DOHH2 (cell line): ENCODE data around the gene SLC8A1.

Experiments
- H3F3A ChIP-seq: fragments of 200-600 bp; sonication (generic), shearing (Covaris generic); 2 replicates; pipeline ENCODE4 v1.6.0; 2016; ENCODE audit warnings: antibody characterized with exemption, mild to moderate bottlenecking; ENCODE audit not compliant: control insufficient read depth, insufficient read depth
- H3K27ac ChIP-seq: fragments of 200-600 bp; sonication (generic); 2 replicates; pipeline ENCODE4 v1.5.1; 2014; ENCODE audit warnings: low read depth, mild to moderate bottlenecking, low read length, moderate library complexity
- H3K27me3 ChIP-seq: fragments of 200-600 bp; sonication (generic); 2 replicates; pipeline ENCODE4 v1.6.1; 2014; ENCODE audit warnings: mild to moderate bottlenecking, low read length, mixed read lengths; ENCODE audit not compliant: control insufficient read depth
- H3K36me3 ChIP-seq: fragments of 200-600 bp; sonication (generic); 2 replicates; pipeline ENCODE4 v1.6.1; 2014; ENCODE audit warnings: mild to moderate bottlenecking, low read length, moderate library complexity, mixed read lengths; ENCODE audit not compliant: control insufficient read depth
- H3K4me1 ChIP-seq: fragments of 200-600 bp; sonication (generic); 2 replicates; pipeline ENCODE4 v1.6.1; 2014; ENCODE audit warnings: mild to moderate bottlenecking, low read length, mixed read lengths; ENCODE audit not compliant: control insufficient read depth
- H3K4me2 ChIP-seq: fragments of 200-600 bp; sonication (generic); 2 replicates; pipeline ENCODE4 v1.6.0; 2014; ENCODE audit warnings: mild to moderate bottlenecking, low read length, moderate library complexity
- H3K4me3 ChIP-seq: fragments of 200-600 bp; sonication (generic); 2 replicates; pipeline ENCODE4 v1.5.1; 2014; ENCODE audit warnings: mild to moderate bottlenecking, low read length, mixed read lengths
- H3K79me2 ChIP-seq: fragments of 200-600 bp; sonication (generic); 2 replicates; pipeline ENCODE4 v1.6.1; 2014; ENCODE audit warnings: mild to moderate bottlenecking, low read length, mixed read lengths; ENCODE audit not compliant: control insufficient read depth
- H3K9me2 ChIP-seq: fragments of 200-600 bp; sonication (generic); replicated peaks from 2 replicates; pipeline ENCODE4 v1.6.1; 2014; ENCODE audit warnings: mild to moderate bottlenecking, low read length, mixed read lengths; ENCODE audit not compliant: control insufficient read depth
- H3K9me3 ChIP-seq: fragments of 200-600 bp; sonication (generic); 2 replicates; pipeline ENCODE4 v1.6.1; 2014; ENCODE audit warnings: antibody characterized with exemption, low read length, mixed read lengths; ENCODE audit not compliant: control insufficient read depth, insufficient read depth
- H4K20me1 ChIP-seq: fragments of 200-600 bp; sonication (generic); 2 replicates; pipeline ENCODE4 v1.6.0; 2014; ENCODE audit warnings: low read depth, mild to moderate bottlenecking, antibody characterized with exemption, low read length, moderate library complexity; ENCODE audit not compliant: control insufficient read depth, insufficient read depth
- EZH2phosphoT487 ChIP-seq: fragments of 200-600 bp; sonication (generic); IDR thresholded peaks from 2 replicates; pipeline ENCODE4 v1.6.1; 2017; ENCODE audit warnings: borderline replicate concordance, mild to moderate bottlenecking, antibody characterized with exemption, low read length, moderate library complexity, mixed read lengths
- TF ChIP-seq, protein P1 (sequence below): fragments of 200-600 bp; sonication (generic); IDR thresholded peaks from one replicate; pipeline ENCODE4 v1.5.1; 2014; ENCODE audit warnings: antibody characterized with exemption, mild to moderate bottlenecking, low read depth, low read length; ENCODE audit not compliant: poor library complexity, severe bottlenecking

SLC8A1 gene

DNA sequence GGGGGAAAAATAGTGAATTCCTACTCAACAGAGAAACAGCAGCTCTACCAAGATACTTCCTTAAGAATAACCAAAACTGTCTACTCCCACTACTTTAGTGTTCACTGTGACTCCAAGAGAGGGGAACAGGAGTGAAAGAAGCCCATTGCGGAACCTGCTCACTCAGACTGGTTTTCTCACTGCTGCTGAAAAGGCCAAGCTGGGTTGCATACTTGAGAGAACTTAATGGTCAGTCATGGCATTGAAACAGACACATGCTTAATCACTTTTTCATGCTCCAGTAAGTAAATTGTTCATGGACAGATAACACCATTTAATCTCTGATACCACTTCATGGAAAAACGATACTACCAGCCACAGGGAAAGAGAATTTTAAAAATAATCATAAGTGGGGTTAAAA lies 35.7 kb upstream of the SLC8A1 start:
- Histone ChIP-seq H3K9me2 (no peaks in the 10 kb centered on the region), H3K79me2 (no peaks in the 10 kb centered on the region), H3K27ac (no peak overlapping the region), H4K20me1 (no peaks in the 10 kb centered on the region), H3K9me3 (no peaks in the 10 kb centered on the region), H3K4me1 (peaks cover 23% of the 10 kb centered on the region), H3K4me2 (no peak overlapping the region), H3K27me3 (no peaks in the 10 kb centered on the region), H3K36me3 (no peaks in the 10 kb centered on the region), H3F3A (no peaks in the 10 kb centered on the region), H3K4me3 (no peak overlapping the region)
- TF ChIP-seq, protein P1, sequence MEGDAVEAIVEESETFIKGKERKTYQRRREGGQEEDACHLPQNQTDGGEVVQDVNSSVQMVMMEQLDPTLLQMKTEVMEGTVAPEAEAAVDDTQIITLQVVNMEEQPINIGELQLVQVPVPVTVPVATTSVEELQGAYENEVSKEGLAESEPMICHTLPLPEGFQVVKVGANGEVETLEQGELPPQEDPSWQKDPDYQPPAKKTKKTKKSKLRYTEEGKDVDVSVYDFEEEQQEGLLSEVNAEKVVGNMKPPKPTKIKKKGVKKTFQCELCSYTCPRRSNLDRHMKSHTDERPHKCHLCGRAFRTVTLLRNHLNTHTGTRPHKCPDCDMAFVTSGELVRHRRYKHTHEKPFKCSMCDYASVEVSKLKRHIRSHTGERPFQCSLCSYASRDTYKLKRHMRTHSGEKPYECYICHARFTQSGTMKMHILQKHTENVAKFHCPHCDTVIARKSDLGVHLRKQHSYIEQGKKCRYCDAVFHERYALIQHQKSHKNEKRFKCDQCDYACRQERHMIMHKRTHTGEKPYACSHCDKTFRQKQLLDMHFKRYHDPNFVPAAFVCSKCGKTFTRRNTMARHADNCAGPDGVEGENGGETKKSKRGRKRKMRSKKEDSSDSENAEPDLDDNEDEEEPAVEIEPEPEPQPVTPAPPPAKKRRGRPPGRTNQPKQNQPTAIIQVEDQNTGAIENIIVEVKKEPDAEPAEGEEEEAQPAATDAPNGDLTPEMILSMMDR, result no peak
- TF ChIP-seq EZH2phosphoT487, result no peak

DNA sequence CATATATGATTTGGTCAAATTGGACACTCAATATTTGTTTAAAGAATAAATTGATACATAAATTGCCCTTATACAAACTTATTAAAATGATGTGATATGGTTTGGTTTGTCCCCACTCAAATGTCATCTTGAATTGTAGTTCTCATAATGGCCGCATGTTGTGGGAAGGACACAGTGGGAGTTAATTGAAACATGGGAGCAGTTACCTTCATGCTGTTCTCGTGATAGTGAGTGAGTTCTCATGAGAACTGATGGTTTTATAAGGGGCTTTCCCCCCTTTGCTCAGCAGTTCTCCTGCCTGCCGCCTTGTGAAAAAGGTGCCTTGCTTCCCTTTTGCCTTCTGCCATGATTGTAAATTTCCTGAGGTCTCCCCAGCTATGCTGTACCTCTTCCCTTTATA lies 34.0 kb upstream of the SLC8A1 start:
- H3K79me2 ChIP-seq, result no peaks in the 10 kb centered on the region
- H3K9me3 ChIP-seq, result no peaks in the 10 kb centered on the region
- H4K20me1 ChIP-seq, result no peaks in the 10 kb centered on the region
- H3F3A ChIP-seq, result no peaks in the 10 kb centered on the region
- H3K27ac ChIP-seq, result no peak overlapping the region
- H3K4me2 ChIP-seq, result no peak overlapping the region
- H3K27me3 ChIP-seq, result no peaks in the 10 kb centered on the region
- no peak overlapping the region for H3K4me3 ChIP-seq
- no peaks in the 10 kb centered on the region for H3K36me3 ChIP-seq
- H3K9me2 ChIP-seq, result no peaks in the 10 kb centered on the region
- no peak for TF ChIP-seq EZH2phosphoT487
- TF ChIP-seq, protein P1, result no peak
- H3K4me1 ChIP-seq, result peaks cover 23% of the 10 kb centered on the region

DNA sequence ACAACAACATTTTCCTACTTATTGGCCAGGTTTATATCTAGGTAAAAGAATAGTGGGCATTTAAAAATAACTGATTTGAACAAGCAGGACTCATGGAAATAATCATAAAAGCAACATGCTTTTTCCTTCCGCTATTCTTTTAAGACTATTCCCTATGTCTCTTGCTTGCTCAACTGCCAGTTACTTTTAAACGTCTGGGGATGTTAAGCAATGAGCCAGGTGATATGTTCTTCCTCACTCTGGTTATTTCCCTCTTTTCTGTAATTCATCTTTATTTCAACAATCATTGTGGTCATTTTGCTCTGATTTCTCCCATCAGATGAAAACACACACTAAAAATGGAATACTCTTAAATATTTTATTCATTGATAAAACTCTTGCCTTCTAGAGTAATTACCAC lies 33.4 kb upstream of the SLC8A1 start:
- H3K9me3 ChIP-seq, result no peaks in the 10 kb centered on the region
- peaks cover 23% of the 10 kb centered on the region for H3K4me1 ChIP-seq
- no peaks in the 10 kb centered on the region for H3F3A ChIP-seq
- no peak for TF ChIP-seq EZH2phosphoT487
- TF ChIP-seq, protein P1, result no peak
- no peak overlapping the region for H3K4me2 ChIP-seq
- no peaks in the 10 kb centered on the region for H3K27me3 ChIP-seq
- no peaks in the 10 kb centered on the region for H4K20me1 ChIP-seq
- H3K9me2 ChIP-seq, result no peaks in the 10 kb centered on the region
- H3K36me3 ChIP-seq, result no peaks in the 10 kb centered on the region
- no peak overlapping the region for H3K27ac ChIP-seq
- no peaks in the 10 kb centered on the region for H3K79me2 ChIP-seq
- no peak overlapping the region for H3K4me3 ChIP-seq
